ENCODE measurements around the gene UBE2Q2. TPM values are rescaled to one million over a fixed set of nuclear protein-coding genes. Genes with fewer than 3 reads are reported as not detected.

The UBE2Q2 gene
- total and polyA plus RNA-seq, 4 donors, result 38.2 to 86.4 (median 41.0) TPM

DNA sequence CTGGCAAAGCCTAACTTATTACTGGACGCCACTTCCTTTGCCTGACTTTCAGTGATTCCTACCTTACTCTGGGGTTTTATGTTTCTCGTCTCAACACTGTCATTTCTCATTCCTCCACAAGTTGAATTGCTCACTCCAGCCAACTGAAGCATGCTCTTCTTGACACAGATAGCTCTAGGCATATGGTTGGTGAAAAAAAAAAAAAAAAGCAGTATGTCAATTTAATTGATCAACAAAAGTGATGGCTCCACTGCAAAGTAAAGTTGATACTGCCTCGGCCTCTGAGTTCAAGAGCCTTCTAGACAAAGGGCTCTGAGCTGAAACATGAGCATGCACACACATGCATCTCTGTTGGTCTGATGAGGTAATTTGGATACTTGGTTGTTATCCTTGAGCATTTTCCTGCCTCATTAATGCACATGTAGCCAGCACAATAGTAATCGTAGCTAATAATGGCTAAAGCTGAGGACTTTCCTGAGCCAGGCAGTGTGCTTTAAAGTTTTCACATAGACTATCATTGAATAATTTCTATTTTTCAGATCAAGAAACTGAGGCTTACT is 21.4 kb upstream of the UBE2Q2 start:
- Histone ChIP-seq H3K36me3 (ENCODE audit: control insufficient read depth in 1 of 2, insufficient read depth in 2 of 2, low read length in 1 of 2) (no peaks in the 10 kb centered on the region), H3K9me3 (ENCODE audit: control insufficient read depth, low read length) (no peaks in the 10 kb centered on the region), H3K27ac (ENCODE audit: low read depth in 1 of 2, low read length in 2 of 2) (no peak overlapping the region), H3K4me1 (ENCODE audit: control insufficient read depth in 1 of 2, insufficient read depth in 2 of 2, low read length in 2 of 2) (no peaks in the 10 kb centered on the region), H3K4me3 (ENCODE audit: low read length in 2 of 2) (no peak overlapping the region), H3K27me3 (ENCODE audit: control insufficient read depth in 1 of 2, insufficient read depth in 2 of 2, low read length in 1 of 2) (no peaks in the 10 kb centered on the region)
- ATAC-seq (ENCODE audit: low FRiP score), result no peak
- 94 to 96% methylated on average over 4 of the region's 4 CpGs for WGBS, 2 donors
- DNase-seq, result no peak
- intact Hi-C loops (cut with DNase I), result no loop called here

DNA sequence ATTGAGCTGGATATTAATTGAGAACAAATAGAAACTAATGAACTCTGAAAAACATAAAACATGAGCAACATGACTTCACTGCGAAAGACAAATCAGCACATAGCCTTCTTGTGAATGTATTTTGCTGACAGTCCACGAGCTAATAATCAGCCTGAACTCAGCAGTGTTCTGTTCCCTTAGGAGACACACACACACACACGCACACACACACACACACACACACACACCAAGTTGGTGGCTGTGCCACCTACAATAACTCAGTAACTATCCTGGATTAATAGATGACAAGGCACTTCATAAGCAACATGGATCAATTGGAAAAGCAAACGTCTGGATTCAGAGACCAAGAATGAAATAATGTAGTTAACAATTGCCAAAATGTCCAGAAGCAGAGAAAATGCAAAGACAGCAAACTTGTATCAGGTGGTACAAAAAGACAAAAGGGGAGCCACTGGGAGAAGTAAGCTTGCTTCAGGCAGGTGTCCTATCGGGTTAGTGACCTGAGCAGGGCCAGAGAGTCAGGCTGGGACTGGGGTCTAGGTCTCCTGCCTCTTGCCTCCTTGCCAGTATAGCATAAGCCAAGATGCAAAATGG is 20.5 kb upstream of the UBE2Q2 start:
- intact Hi-C loops (cut with DNase I), result no loop called here
- DNase-seq (no peak), ATAC-seq (ENCODE audit: low FRiP score) (no peak)
- no peak overlapping the region for H3K27ac ChIP-seq (ENCODE audit: low read depth in 1 of 2, low read length in 2 of 2)
- no peaks in the 10 kb centered on the region for H3K9me3 ChIP-seq (ENCODE audit: control insufficient read depth, low read length)
- 74 to 76% methylated on average over 5 of the region's 5 CpGs for WGBS, 2 donors
- H3K36me3 ChIP-seq (ENCODE audit: control insufficient read depth in 1 of 2, insufficient read depth in 2 of 2, low read length in 1 of 2), result no peaks in the 10 kb centered on the region
- H3K4me3 ChIP-seq (ENCODE audit: low read length in 2 of 2), result no peak overlapping the region
- no peaks in the 10 kb centered on the region for H3K4me1 ChIP-seq (ENCODE audit: control insufficient read depth in 1 of 2, insufficient read depth in 2 of 2, low read length in 2 of 2)
- no peaks in the 10 kb centered on the region for H3K27me3 ChIP-seq (ENCODE audit: control insufficient read depth in 1 of 2, insufficient read depth in 2 of 2, low read length in 1 of 2)

DNA sequence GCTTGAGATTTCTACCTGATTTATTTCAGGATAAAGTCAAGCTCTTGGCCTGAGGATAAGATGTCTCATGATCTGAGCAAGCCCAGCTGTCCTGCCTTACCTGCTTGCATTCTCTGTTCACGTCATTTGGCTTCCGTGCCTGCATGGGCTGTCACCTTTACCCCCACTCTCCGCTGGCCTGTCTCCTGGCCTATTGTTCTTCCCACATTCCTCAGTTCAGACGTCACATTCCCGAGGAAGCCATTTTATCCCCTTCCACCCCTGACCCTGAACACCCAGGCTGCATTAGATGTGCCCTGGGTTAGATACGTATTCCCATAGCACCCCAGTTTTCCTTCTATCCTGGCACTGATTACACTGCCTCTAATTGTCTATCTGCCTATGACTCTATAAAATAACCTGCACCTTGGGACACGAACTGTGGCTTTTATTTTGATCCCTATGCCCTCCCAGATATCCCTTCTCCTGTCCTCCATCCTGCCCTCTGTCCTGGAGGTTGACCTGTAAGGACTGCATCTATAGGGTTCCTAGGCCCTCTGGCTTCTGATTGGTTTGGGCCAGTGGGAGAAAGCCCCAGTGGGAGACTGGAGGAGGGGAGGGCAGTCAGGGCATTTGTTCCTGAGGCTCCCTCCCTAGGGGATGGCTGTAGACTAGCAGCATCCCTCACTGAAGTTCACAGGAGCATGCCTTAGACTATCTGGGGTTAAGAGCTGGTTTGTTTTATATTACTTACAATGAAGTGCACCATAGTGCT is 19.2 kb upstream of the UBE2Q2 start:
- Histone ChIP-seq H3K4me1 (ENCODE audit: control insufficient read depth in 1 of 2, insufficient read depth in 2 of 2, low read length in 2 of 2) (no peaks in the 10 kb centered on the region), H3K4me3 (ENCODE audit: low read length in 2 of 2) (no peak overlapping the region), H3K36me3 (ENCODE audit: control insufficient read depth in 1 of 2, insufficient read depth in 2 of 2, low read length in 1 of 2) (no peaks in the 10 kb centered on the region), H3K27me3 (ENCODE audit: control insufficient read depth in 1 of 2, insufficient read depth in 2 of 2, low read length in 1 of 2) (no peaks in the 10 kb centered on the region), H3K27ac (ENCODE audit: low read depth in 1 of 2, low read length in 2 of 2) (no peak overlapping the region), H3K9me3 (ENCODE audit: control insufficient read depth, low read length) (no peaks in the 10 kb centered on the region)
- intact Hi-C loops (cut with DNase I), result no loop called here
- WGBS, 2 donors, result 65 to 67% methylated on average over 7 of the region's 7 CpGs
- DNase-seq, result no peak
- no peak for ATAC-seq (ENCODE audit: low FRiP score)

- intact Hi-C loops (cut with DNase I), result no loop called here
- ATAC-seq (ENCODE audit: low FRiP score) (no peak), DNase-seq (no peak)
- no peaks in the 10 kb centered on the region for H3K4me1 ChIP-seq (ENCODE audit: control insufficient read depth in 1 of 2, insufficient read depth in 2 of 2, low read length in 2 of 2)
- no peaks in the 10 kb centered on the region for H3K27me3 ChIP-seq (ENCODE audit: control insufficient read depth in 1 of 2, insufficient read depth in 2 of 2, low read length in 1 of 2)
- no peaks in the 10 kb centered on the region for H3K9me3 ChIP-seq (ENCODE audit: control insufficient read depth, low read length)
- H3K4me3 ChIP-seq (ENCODE audit: low read length in 2 of 2), result no peak overlapping the region
- no peak overlapping the region for H3K27ac ChIP-seq (ENCODE audit: low read depth in 1 of 2, low read length in 2 of 2)
- 59 to 63% methylated on average over 3 of the region's 3 CpGs for WGBS, 2 donors
- no peaks in the 10 kb centered on the region for H3K36me3 ChIP-seq (ENCODE audit: control insufficient read depth in 1 of 2, insufficient read depth in 2 of 2, low read length in 1 of 2)
These were observed 15.6 kb upstream of the UBE2Q2 start for GRCh38 chr15:75827691-75828090.

GRCh38 chr15:75828429-75828828 is 14.8 kb upstream of the UBE2Q2 start:
- intact Hi-C loops (cut with DNase I), result no loop called here
- DNase-seq, result no peak
- Histone ChIP-seq H3K9me3 (ENCODE audit: control insufficient read depth, low read length) (no peaks in the 10 kb centered on the region), H3K27ac (ENCODE audit: low read depth in 1 of 2, low read length in 2 of 2) (no peak overlapping the region), H3K4me1 (ENCODE audit: control insufficient read depth in 1 of 2, insufficient read depth in 2 of 2, low read length in 2 of 2) (no peaks in the 10 kb centered on the region), H3K27me3 (ENCODE audit: control insufficient read depth in 1 of 2, insufficient read depth in 2 of 2, low read length in 1 of 2) (no peaks in the 10 kb centered on the region), H3K4me3 (ENCODE audit: low read length in 2 of 2) (no peak overlapping the region), H3K36me3 (ENCODE audit: control insufficient read depth in 1 of 2, insufficient read depth in 2 of 2, low read length in 1 of 2) (no peaks in the 10 kb centered on the region)
- WGBS, 2 donors, result 92 to 95% methylated on average over 9 of the region's 9 CpGs
- no peak for ATAC-seq (ENCODE audit: low FRiP score)

DNA sequence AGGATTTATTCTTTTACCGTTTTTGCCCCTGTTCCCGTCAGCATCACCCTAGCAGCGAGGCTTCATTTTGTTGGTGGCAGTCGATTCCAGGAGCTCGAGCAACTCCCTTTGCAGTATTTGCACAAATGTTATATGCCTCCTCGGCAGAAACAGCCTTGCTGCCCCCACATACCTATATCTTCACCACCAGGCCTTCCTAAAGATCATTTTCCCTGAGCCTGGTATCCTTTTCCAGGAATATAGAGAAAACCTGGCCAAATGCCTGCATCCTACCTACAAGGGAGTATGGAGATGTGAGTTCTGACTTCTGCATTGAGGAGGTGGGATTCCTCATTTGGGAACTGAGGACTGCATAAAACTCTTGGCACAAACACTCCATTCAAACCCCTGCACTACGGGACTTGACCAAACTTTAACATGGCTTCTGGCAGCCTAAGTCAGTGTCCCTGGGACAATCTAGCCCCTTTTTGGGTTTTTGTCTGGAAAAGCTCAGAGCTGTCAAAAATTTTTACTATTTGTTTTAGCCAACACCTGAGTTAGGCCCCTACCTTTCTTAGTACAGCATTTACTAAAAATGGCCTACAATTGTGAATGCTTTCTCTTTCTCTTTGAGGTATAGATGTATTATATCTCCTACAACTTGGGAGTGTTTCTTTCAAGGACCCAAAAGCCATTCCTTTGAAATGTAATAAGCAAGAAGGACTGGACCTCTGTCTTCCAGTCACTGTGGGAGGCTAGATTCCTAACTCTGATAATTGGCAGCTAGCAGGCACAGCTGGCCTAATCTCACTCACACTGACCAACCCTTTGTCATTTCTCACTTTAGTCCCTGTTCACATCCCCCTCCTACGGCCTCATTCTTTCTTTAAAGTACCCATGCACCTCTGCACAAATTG is 12.1 kb upstream of the UBE2Q2 start:
- Histone ChIP-seq H3K4me3 (ENCODE audit: low read length in 2 of 2) (no peak overlapping the region), H3K36me3 (ENCODE audit: control insufficient read depth in 1 of 2, insufficient read depth in 2 of 2, low read length in 1 of 2) (no peaks in the 10 kb centered on the region), H3K27me3 (ENCODE audit: control insufficient read depth in 1 of 2, insufficient read depth in 2 of 2, low read length in 1 of 2) (no peaks in the 10 kb centered on the region), H3K4me1 (ENCODE audit: control insufficient read depth in 1 of 2, insufficient read depth in 2 of 2, low read length in 2 of 2) (no peaks in the 10 kb centered on the region), H3K27ac (ENCODE audit: low read depth in 1 of 2, low read length in 2 of 2) (no peak overlapping the region), H3K9me3 (ENCODE audit: control insufficient read depth, low read length) (no peaks in the 10 kb centered on the region)
- ATAC-seq (ENCODE audit: low FRiP score), result no peak
- DNase-seq, result no peak
- intact Hi-C loops (cut with DNase I), result no loop called here
- WGBS, 2 donors, result 89 to 90% methylated on average over 8 of the region's 8 CpGs

GRCh38 chr15:75831806-75832102 is 11.5 kb upstream of the UBE2Q2 start:
- H3K27ac ChIP-seq (ENCODE audit: low read depth in 1 of 2, low read length in 2 of 2), result no peak overlapping the region
- no peaks in the 10 kb centered on the region for H3K4me1 ChIP-seq (ENCODE audit: control insufficient read depth in 1 of 2, insufficient read depth in 2 of 2, low read length in 2 of 2)
- DNase-seq (no peak), ATAC-seq (ENCODE audit: low FRiP score) (no peak)
- H3K27me3 ChIP-seq (ENCODE audit: control insufficient read depth in 1 of 2, insufficient read depth in 2 of 2, low read length in 1 of 2), result no peaks in the 10 kb centered on the region
- WGBS, 2 donors, result 80 to 81% methylated on average over 1 of the region's 1 CpG
- H3K36me3 ChIP-seq (ENCODE audit: control insufficient read depth in 1 of 2, insufficient read depth in 2 of 2, low read length in 1 of 2), result no peaks in the 10 kb centered on the region
- H3K4me3 ChIP-seq (ENCODE audit: low read length in 2 of 2), result no peak overlapping the region
- intact Hi-C loops (cut with DNase I), result no loop called here
- H3K9me3 ChIP-seq (ENCODE audit: control insufficient read depth, low read length), result no peaks in the 10 kb centered on the region

DNA sequence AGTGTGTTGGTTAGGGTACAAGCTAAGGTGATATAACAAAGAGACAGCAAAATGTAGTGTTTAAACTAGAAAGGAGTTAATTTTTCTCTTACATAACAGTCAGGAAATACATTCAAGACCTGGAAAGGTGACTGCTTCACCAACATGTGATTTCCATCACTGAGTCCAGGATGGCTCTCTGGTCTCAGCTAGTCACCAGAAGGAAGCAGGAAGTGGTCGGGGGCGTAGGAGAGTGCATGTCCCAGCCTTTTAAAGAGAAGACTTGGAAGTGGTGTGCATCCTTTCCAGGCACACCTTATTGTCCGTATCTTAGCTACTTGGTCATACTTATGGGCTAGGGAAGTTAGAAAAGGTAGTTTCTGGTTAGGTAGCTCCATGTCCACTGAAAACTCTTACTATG is 11.1 kb upstream of the UBE2Q2 start:
- Histone ChIP-seq H3K27me3 (ENCODE audit: control insufficient read depth in 1 of 2, insufficient read depth in 2 of 2, low read length in 1 of 2) (no peaks in the 10 kb centered on the region), H3K9me3 (ENCODE audit: control insufficient read depth, low read length) (no peaks in the 10 kb centered on the region), H3K27ac (ENCODE audit: low read depth in 1 of 2, low read length in 2 of 2) (no peak overlapping the region), H3K4me3 (ENCODE audit: low read length in 2 of 2) (no peak overlapping the region), H3K4me1 (ENCODE audit: control insufficient read depth in 1 of 2, insufficient read depth in 2 of 2, low read length in 2 of 2) (no peaks in the 10 kb centered on the region), H3K36me3 (ENCODE audit: control insufficient read depth in 1 of 2, insufficient read depth in 2 of 2, low read length in 1 of 2) (no peaks in the 10 kb centered on the region)
- no peak for ATAC-seq (ENCODE audit: low FRiP score)
- DNase-seq, result no peak
- intact Hi-C loops (cut with DNase I), result no loop called here
- WGBS, 2 donors, result 90 to 97% methylated on average over 3 of the region's 3 CpGs

All from aorta (tissue), 5 donors.